Gastrocnemius medialis (tissue), 4 donors: ENCODE data around the gene NFASC.

Experiments used
- CTCF ChIP-seq, 5 experiments: fragments of 450-650 bp in 3 of 5; fragments of 200-600 bp in 2 of 5; sonication (generic) in 2 of 5; IDR thresholded peaks in 4 of 5; conservative IDR thresholded peaks in 1 of 5; 1 replicate in 4 of 5; 2 replicates in 1 of 5; pipeline ENCODE4 v1.5.1; 2016 to 2019; ENCODE audit warnings: antibody characterized with exemption in 5 of 5, mild to moderate bottlenecking in 3 of 5, moderate library complexity in 3 of 5
- POLR2A ChIP-seq, 2 donors: fragments of 450-650 bp; IDR thresholded peaks; one replicate each; pipeline ENCODE4 v1.6.1; 2017; ENCODE audit warnings: antibody characterized with exemption in 2 of 2, mild to moderate bottlenecking in 2 of 2, moderate library complexity in 2 of 2

- no peak for TF ChIP-seq CTCF (IDR thresholded peaks at IDR 0.05 in 4 of 5, conservative IDR thresholded peaks at IDR 0.05 in 1 of 5)
- TF ChIP-seq POLR2A (IDR thresholded peaks at IDR 0.05), result no peak
These were observed 145.9 kb downstream of the NFASC start for GRCh38 chr1:205016584-205016983.
